ENCODE results near the gene OR4C46. TPM values are rescaled to one million over a fixed set of nuclear protein-coding genes. Genes with fewer than 3 reads are reported as not detected.
"Not testable (repeated sequence)": the region's sequence is repeated elsewhere in the genome, so short reads cannot be mapped to it uniquely, and the experiment has no call there.

OR4C46 gene
- total RNA-seq: not detected

DNA sequence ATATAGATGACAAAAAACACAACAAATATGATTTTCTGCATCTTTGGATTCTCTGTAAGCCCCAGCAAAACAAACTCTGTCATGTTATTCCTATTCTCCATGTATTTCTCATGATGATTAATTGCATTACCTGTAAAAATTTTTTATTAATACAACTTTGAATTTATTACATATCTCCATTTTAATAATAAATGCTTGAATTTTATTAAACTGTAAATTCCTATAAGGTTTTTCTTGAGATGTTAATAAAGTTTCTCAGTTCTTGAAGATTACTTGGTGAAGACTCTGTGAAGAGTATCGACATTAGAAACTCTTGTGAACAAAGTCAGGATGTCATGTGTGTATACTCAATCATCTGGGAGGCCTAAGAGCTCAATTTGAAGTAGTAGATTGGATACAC is at the start of gene OR4C46:
Gene OR4C46 (minus strand): TSS at position 101 of the 400 bp plus-strand sequence. CDS start 0 bp downstream, at position 101.
- DNase-seq (ENCODE audit: low spot score in 2 of 2): no peak
- no peak for FAIRE-seq

GRCh38 chr11:54645606-54646005 is 41.8 kb upstream of the OR4C46 start:
- not testable (repeated sequence) for DNase-seq (ENCODE audit: low spot score in 2 of 2); FAIRE-seq

- FAIRE-seq; DNase-seq (ENCODE audit: low spot score in 2 of 2): not testable (repeated sequence)
These were observed 42.4 kb downstream of the OR4C46 start for GRCh38 chr11:54561439-54561838.

GRCh38 chr11:54558919-54559318 is 44.9 kb downstream of the OR4C46 start:
- no peak for DNase-seq (ENCODE audit: low spot score in 2 of 2)
- no peak for FAIRE-seq

- FAIRE-seq (no peak), DNase-seq (ENCODE audit: low spot score in 2 of 2) (no peak)
These were observed 45.4 kb downstream of the OR4C46 start for GRCh38 chr11:54558407-54558806.

Other genes starting within 250 kb of the OR4C46 start
- not detected for gene OR4A5, start 102.8 kb upstream of the OR4C46 start, total RNA-seq